ENCODE results near the gene GOLPH3. TPM values are rescaled to one million over a fixed set of nuclear protein-coding genes. Genes with fewer than 3 reads are reported as not detected.

GOLPH3 gene
- total and polyA plus RNA-seq, 2 of the 4 experiments (the other 2 are of a cell fraction): 38.2 to 41.3 TPM

DNA sequence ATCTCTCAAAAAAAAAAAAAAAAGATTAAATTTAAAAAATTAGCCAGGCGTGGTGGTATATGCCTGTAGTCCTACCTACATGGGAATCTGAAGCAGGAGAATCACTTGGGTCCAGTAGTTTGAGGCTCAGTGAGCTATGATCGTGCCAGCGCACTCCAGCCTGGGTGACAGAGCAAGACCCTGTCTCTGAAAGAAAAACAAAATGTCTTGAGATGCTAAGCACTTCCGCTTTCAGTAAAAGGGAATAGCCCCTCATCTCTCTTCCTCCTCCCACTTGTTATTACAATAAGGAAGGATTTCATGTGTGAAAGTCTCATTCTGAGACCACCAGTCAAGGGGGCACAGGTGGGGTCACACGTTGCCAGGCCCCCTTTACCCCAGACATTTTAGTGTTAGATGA lies 79.4 kb downstream of the GOLPH3 start:
- no peak overlapping the region for H4K8ac ChIP-seq (ENCODE audit: low read depth in 2 of 2, low read length in 2 of 2)
- H3K4ac ChIP-seq (ENCODE audit: low read depth, low read length): no peak overlapping the region
- H4K5ac ChIP-seq (ENCODE audit: low read depth, low read length): no peak overlapping the region
- 0 out of 4 replicates have a peak, but pooled peaks cover 0 to 3% of the 10 kb centered on the region in 2 experiments for H3K79me1 ChIP-seq (ENCODE audit: low read depth in 1 of 2, low read length in 2 of 2)
- CTCF ChIA-PET: interaction anchor here (0.7 kb wide), 1 partner anchor 29 kb away, joined by 9 read pairs; no protein-coding TSS in a partner anchor
- no peak overlapping the region for H3K14ac ChIP-seq (replicated peaks; ENCODE audit: low read depth, low read length)
- intact Hi-C loops (cut with micrococcal nuclease): no loop called here
- H4K20me1 ChIP-seq (ENCODE audit: insufficient read depth, low read length): no peaks in the 10 kb centered on the region
- H3K27ac ChIP-seq (ENCODE audit: insufficient read depth, low read length): no peak overlapping the region
- no TSS peak for BruUV-seq (replicated peaks)
- no peak for ATAC-seq (ENCODE audit: low read depth)
- H2BK15ac ChIP-seq (ENCODE audit: low read depth, low read length): no peak overlapping the region
- no peak overlapping the region for H3K56ac ChIP-seq (ENCODE audit: extremely low read depth, insufficient read depth, low read length)
- no peak overlapping the region for H3K4me3 ChIP-seq (ENCODE audit: insufficient read depth, low read depth, low read length)
- in situ Hi-C loops (cut with MboI; ENCODE audit: low sequenced_read_pairs): loop anchor here (5.0 kb wide), 1 partner anchor 272 kb away; no protein-coding TSS in a partner anchor
- WGBS, 2 experiments (ENCODE audit: extremely low coverage in 2 of 2, insufficient read length in 1 of 2): 100% methylated on average over 1 of the region's 5 CpGs; no CpG with 5 or more reads in 1 of the 2 experiments
- no peak overlapping the region for H2AK5ac ChIP-seq (ENCODE audit: low read depth, low read length)
- H3K23ac ChIP-seq (ENCODE audit: low read depth, low read length): no peak overlapping the region
- no peaks in the 10 kb centered on the region for H3K27me3 ChIP-seq (ENCODE audit: control insufficient read depth, insufficient read depth, low read length)
- POLR2A ChIA-PET (ENCODE audit: unreplicated experiment): no interaction called here
- peaks cover 9% of the 10 kb centered on the region for H3K36me3 ChIP-seq (ENCODE audit: control insufficient read depth, insufficient read depth, low read length)
- H3K9ac ChIP-seq (ENCODE audit: low read depth, low read length): no peak overlapping the region
- no peak for DNase-seq
- H2BK120ac ChIP-seq (ENCODE audit: low read depth, low read length): no peak overlapping the region
- no peak overlapping the region for H2AFZ ChIP-seq (replicated peaks; ENCODE audit: low read length, poor library complexity)
- H3K4me2 ChIP-seq (ENCODE audit: low read depth, low read length): no peak overlapping the region
- dilution Hi-C loops (cut with HindIII; ENCODE audit: low sequenced_read_pairs, unreplicated experiment): no loop called here
- no peak overlapping the region for H4K91ac ChIP-seq (ENCODE audit: insufficient read depth, low read depth, low read length)
- TF ChIP-seq RFX5 (IDR thresholded peaks at IDR 0.05; ENCODE audit: low read depth, low read length): no peak
- TF ChIP-seq MAZ (IDR thresholded peaks at IDR 0.05; ENCODE audit: borderline replicate concordance, low read depth, low read length): no peak
- TF ChIP-seq, protein P1, sequence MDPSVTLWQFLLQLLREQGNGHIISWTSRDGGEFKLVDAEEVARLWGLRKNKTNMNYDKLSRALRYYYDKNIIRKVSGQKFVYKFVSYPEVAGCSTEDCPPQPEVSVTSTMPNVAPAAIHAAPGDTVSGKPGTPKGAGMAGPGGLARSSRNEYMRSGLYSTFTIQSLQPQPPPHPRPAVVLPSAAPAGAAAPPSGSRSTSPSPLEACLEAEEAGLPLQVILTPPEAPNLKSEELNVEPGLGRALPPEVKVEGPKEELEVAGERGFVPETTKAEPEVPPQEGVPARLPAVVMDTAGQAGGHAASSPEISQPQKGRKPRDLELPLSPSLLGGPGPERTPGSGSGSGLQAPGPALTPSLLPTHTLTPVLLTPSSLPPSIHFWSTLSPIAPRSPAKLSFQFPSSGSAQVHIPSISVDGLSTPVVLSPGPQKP (IDR thresholded peaks at IDR 0.05; ENCODE audit: borderline replicate concordance, low read depth, low read length): no peak
- no peak for TF ChIP-seq POLR2A (IDR thresholded peaks at IDR 0.05; ENCODE audit: low read depth, low read length)
- TF ChIP-seq, protein P2, sequence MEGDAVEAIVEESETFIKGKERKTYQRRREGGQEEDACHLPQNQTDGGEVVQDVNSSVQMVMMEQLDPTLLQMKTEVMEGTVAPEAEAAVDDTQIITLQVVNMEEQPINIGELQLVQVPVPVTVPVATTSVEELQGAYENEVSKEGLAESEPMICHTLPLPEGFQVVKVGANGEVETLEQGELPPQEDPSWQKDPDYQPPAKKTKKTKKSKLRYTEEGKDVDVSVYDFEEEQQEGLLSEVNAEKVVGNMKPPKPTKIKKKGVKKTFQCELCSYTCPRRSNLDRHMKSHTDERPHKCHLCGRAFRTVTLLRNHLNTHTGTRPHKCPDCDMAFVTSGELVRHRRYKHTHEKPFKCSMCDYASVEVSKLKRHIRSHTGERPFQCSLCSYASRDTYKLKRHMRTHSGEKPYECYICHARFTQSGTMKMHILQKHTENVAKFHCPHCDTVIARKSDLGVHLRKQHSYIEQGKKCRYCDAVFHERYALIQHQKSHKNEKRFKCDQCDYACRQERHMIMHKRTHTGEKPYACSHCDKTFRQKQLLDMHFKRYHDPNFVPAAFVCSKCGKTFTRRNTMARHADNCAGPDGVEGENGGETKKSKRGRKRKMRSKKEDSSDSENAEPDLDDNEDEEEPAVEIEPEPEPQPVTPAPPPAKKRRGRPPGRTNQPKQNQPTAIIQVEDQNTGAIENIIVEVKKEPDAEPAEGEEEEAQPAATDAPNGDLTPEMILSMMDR (conservative IDR thresholded peaks at IDR 0.05; ENCODE audit: low read depth, low read length): no peak
- no peak for TF ChIP-seq MAFK (IDR thresholded peaks at IDR 0.05; ENCODE audit: low read depth, low read length)
- no peak for TF ChIP-seq SMC3 (IDR thresholded peaks at IDR 0.05; ENCODE audit: low read depth, low read length)
- no peak for TF ChIP-seq RCOR1 (IDR thresholded peaks at IDR 0.05; ENCODE audit: insufficient replicate concordance, low read length)
- TF ChIP-seq CEBPB (IDR thresholded peaks at IDR 0.05; ENCODE audit: low read depth, low read length): no peak
- H3K9me3 ChIP-seq (ENCODE audit: control insufficient read depth, insufficient read depth, low read length): no peaks in the 10 kb centered on the region
- H2BK20ac ChIP-seq (ENCODE audit: low read depth, low read length): no peak overlapping the region
- no peak overlapping the region for H2AK9ac ChIP-seq (replicated peaks; ENCODE audit: low read depth, low read length, poor library complexity)
- H3K4me1 ChIP-seq (ENCODE audit: control insufficient read depth, insufficient read depth, low read length): no peaks in the 10 kb centered on the region
- no peak overlapping the region for H3K18ac ChIP-seq (ENCODE audit: low read depth, low read length)
- H3K9me1 ChIP-seq (ENCODE audit: insufficient read depth, low read length): peaks cover 2% of the 10 kb centered on the region; the same call in 1 of the 2 replicates
- H2BK5ac ChIP-seq (ENCODE audit: low read depth, low read length, poor library complexity, severe bottlenecking): no peak overlapping the region

Data from IMR-90 (cell line).